HEK293T (cell line): ENCODE measurements around the gene NAT8L.

ENCODE experiments used
- ARNT ChIP-seq: fragments of 450-650 bp; IDR thresholded peaks from 2 replicates; pipeline ENCODE4 v1.6.1; 2017; ENCODE audit warnings: mild to moderate bottlenecking
- CTBP1 ChIP-seq: fragments of 450-650 bp; IDR thresholded peaks from 2 replicates; pipeline ENCODE4 v1.6.1; 2016; ENCODE audit warnings: borderline replicate concordance
- ELF4 ChIP-seq: fragments of 450-650 bp; IDR thresholded peaks from 2 replicates; pipeline ENCODE4 v1.6.1; 2017; ENCODE audit warnings: antibody characterized with exemption
- FOXA1 ChIP-seq: fragments of 450-650 bp; IDR thresholded peaks from 2 replicates; pipeline ENCODE4 v1.6.1; 2016; ENCODE audit warnings: mild to moderate bottlenecking
- FOXK2 ChIP-seq: fragments of 450-650 bp; IDR thresholded peaks from 2 replicates; pipeline ENCODE4 v1.6.1; 2016; ENCODE audit warnings: mild to moderate bottlenecking
- FOXM1 ChIP-seq: fragments of 450-650 bp; IDR thresholded peaks from 2 replicates; pipeline ENCODE4 v1.6.1; 2017; ENCODE audit warnings: mild to moderate bottlenecking, borderline replicate concordance
- HDGF ChIP-seq: fragments of 450-650 bp; IDR thresholded peaks from 2 replicates; pipeline ENCODE4 v1.6.1; 2017; ENCODE audit warnings: antibody characterized with exemption, borderline replicate concordance
- SP1 ChIP-seq: fragments of 450-650 bp; IDR thresholded peaks from 2 replicates; pipeline ENCODE4 v1.6.1; 2017
- SUZ12 ChIP-seq: fragments of 450-650 bp; IDR thresholded peaks from 2 replicates; pipeline ENCODE4 v1.6.1; 2016; ENCODE audit warnings: mild to moderate bottlenecking
- ZNF384 ChIP-seq: fragments of 450-650 bp; IDR thresholded peaks from 2 replicates; pipeline ENCODE4 v1.6.1; 2016
- TF ChIP-seq, protein P1 (sequence below): fragments of 450-650 bp; IDR thresholded peaks from 2 replicates; pipeline ENCODE4 v1.6.1; 2016

DNA sequence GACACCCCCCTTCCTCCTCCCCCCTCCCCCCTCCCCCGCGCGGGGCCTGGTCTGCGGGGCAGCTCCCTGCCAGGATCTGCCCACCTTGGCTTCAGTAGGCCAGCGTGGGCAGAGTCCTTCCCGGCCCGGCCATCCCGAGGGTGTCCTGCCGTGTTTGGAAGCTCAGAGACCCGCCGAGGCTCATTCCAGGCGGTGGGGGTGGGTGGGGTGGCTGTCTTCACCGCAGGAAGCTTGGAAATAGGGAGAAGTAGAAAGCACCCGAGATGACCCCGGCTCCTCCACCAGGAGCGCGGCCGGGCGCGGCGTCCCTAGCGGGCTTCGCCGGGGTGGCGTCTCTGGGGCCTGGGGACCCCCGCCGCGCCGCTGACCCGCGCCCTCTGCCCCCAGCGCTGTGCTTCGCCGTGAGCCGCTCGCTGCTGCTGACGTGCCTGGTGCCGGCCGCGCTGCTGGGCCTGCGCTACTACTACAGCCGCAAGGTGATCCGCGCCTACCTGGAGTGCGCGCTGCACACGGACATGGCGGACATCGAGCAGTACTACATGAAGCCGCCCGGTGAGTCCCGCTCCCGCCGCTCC, 1.6 kb downstream of the NAT8L start:
- TF ChIP-seq SUZ12 (no peak), HDGF (no peak), FOXM1 (no peak), FOXA1 (no peak), CTBP1 (no peak), SP1 (no peak), FOXK2 (no peak), ARNT (no peak), ELF4 (no peak), ZNF384 (no peak)
- TF ChIP-seq, protein P1, sequence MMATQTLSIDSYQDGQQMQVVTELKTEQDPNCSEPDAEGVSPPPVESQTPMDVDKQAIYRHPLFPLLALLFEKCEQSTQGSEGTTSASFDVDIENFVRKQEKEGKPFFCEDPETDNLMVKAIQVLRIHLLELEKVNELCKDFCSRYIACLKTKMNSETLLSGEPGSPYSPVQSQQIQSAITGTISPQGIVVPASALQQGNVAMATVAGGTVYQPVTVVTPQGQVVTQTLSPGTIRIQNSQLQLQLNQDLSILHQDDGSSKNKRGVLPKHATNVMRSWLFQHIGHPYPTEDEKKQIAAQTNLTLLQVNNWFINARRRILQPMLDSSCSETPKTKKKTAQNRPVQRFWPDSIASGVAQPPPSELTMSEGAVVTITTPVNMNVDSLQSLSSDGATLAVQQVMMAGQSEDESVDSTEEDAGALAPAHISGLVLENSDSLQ, result no peak
